Duodenal mucosa (tissue), 2 donors: Measurements from ENCODE around the gene MACROD2.

ENCODE experiments used
- H3K27ac ChIP-seq: one replicate; pipeline ENCODE4 v1.7.0; 2013; ENCODE audit warnings: low read depth, low read length
- H3K27me3 ChIP-seq, 2 donors: one replicate each; pipeline ENCODE4 v1.7.0; 2013; ENCODE audit warnings: low read length in 2 of 2, control low read depth in 1 of 2; ENCODE audit not compliant: insufficient read depth in 2 of 2, control insufficient read depth in 1 of 2
- H3K36me3 ChIP-seq, 2 donors: one replicate each; pipeline ENCODE4 v1.7.0; 2013; ENCODE audit warnings: low read length in 2 of 2, control low read depth in 1 of 2; ENCODE audit not compliant: insufficient read depth in 2 of 2, control insufficient read depth in 1 of 2
- H3K4me1 ChIP-seq, 2 donors: one replicate each; pipeline ENCODE4 v1.7.0; 2013; ENCODE audit warnings: low read length in 2 of 2, control low read depth in 1 of 2; ENCODE audit not compliant: insufficient read depth in 2 of 2, control insufficient read depth in 1 of 2
- H3K4me3 ChIP-seq, 2 donors: one replicate each; pipeline ENCODE4 v1.7.0; 2013; ENCODE audit warnings: low read length in 2 of 2, low read depth in 1 of 2
- H3K9ac ChIP-seq, 2 donors: one replicate each; pipeline ENCODE4 v1.7.0; 2013; ENCODE audit warnings: low read length in 2 of 2, low read depth in 1 of 2
- H3K9me3 ChIP-seq, 2 donors: one replicate each; pipeline ENCODE4 v1.7.0; 2013; ENCODE audit warnings: low read length in 2 of 2, control low read depth in 1 of 2; ENCODE audit not compliant: control insufficient read depth in 1 of 2

MACROD2 gene

DNA sequence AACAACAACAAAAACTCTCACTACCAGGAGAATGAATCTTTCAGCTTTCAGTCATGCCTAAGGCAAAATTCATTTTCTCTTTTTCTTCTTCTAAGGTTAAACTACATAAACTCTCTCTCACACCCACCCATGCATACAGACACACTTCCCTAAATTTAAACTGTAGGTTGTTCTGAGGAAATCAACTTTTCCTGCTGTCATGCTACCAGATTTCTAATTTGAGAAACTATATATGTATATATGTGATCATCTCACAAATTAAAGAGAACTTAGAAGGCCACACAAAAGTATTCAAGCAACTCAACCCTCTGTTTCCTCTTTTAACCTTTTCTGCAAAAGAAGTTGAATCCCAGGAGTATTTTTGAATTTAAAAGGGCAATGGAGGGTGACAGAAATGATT lies 2045.4 kb downstream of the MACROD2 start:
- Histone ChIP-seq H3K27me3 (no peaks in the 10 kb centered on the region), H3K4me1 (no peaks in the 10 kb centered on the region), H3K27ac (no peak overlapping the region), H3K36me3 (no peaks in the 10 kb centered on the region), H3K9me3 (no peaks in the 10 kb centered on the region), H3K4me3 (no peak overlapping the region), H3K9ac (no peak overlapping the region)

DNA sequence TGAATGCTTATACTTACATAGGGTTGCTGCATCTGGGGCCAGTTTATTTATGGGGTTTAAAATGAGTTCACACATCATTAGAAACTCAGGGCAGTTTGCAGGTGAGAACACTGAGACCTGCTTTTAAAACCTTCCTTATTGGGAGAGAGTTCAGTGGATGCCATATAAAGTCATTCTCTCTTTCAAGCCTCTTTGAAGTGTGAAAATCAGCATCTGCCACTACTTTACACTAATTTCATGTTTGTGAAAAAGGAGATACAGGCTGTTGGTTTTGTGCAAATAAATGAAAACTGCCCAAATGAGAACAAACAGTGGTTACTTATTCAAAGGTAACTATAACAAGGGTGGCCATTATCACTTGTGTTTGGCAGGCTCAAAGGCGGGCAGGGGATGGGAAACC lies 2047.4 kb downstream of the MACROD2 start:
- no peak overlapping the region for H3K27ac ChIP-seq
- H3K4me1 ChIP-seq: no peaks in the 10 kb centered on the region
- no peak overlapping the region for H3K4me3 ChIP-seq

DNA sequence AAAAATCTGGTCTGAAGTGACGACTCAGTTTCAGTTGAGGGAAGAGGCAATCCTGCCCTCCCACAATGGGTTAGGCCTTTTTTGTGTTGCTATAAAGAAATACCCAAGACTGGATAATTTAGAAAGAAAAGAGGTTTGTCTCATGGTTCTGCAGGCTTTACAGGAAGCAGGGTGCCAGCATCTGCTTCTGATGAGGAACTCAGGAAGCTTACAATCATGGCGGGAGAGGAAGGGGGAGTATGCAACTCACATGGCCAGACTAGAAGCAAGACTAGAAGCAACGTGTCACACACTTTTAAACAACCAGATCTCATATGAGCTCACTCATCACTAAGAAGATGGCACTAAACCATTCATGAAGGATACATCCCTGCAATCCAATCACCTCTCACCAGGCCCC lies 2048.6 kb downstream of the MACROD2 start:
- no peak overlapping the region for H3K27ac ChIP-seq
- no peak overlapping the region for H3K4me3 ChIP-seq
- no peaks in the 10 kb centered on the region for H3K4me1 ChIP-seq
- no peaks in the 10 kb centered on the region for H3K36me3 ChIP-seq
- no peaks in the 10 kb centered on the region for H3K27me3 ChIP-seq
- no peaks in the 10 kb centered on the region for H3K9me3 ChIP-seq
- H3K9ac ChIP-seq: no peak overlapping the region

More for the DNA sequence above, 2047.4 kb downstream of the MACROD2 start:
- Histone ChIP-seq H3K9me3 (no peaks in the 10 kb centered on the region), H3K9ac (no peak overlapping the region), H3K36me3 (no peaks in the 10 kb centered on the region), H3K27me3 (no peaks in the 10 kb centered on the region)

DNA sequence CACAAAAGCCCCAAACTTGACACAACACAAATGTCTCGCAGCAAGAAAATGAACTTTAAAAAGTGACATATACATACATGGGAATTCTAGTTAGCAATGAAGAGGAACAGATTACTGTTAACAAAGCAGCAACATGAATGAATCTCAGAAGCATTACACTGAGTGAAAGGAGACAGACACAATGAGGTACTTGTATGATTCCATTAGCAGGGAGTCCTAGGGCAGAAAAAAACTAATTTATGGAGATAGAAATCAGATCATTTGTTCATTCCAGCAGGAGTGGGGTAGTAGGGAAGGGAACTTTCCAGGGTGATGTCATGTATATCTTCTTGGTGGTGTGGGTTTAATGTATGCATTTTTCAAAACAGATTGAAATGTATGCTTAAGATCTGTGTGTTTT lies 2053.6 kb downstream of the MACROD2 start:
- no peaks in the 10 kb centered on the region for H3K9me3 ChIP-seq
- no peaks in the 10 kb centered on the region for H3K36me3 ChIP-seq
- H3K27ac ChIP-seq: no peak overlapping the region
- H3K4me3 ChIP-seq: no peak overlapping the region
- H3K9ac ChIP-seq: no peak overlapping the region
- H3K4me1 ChIP-seq: no peaks in the 10 kb centered on the region
- no peaks in the 10 kb centered on the region for H3K27me3 ChIP-seq

DNA sequence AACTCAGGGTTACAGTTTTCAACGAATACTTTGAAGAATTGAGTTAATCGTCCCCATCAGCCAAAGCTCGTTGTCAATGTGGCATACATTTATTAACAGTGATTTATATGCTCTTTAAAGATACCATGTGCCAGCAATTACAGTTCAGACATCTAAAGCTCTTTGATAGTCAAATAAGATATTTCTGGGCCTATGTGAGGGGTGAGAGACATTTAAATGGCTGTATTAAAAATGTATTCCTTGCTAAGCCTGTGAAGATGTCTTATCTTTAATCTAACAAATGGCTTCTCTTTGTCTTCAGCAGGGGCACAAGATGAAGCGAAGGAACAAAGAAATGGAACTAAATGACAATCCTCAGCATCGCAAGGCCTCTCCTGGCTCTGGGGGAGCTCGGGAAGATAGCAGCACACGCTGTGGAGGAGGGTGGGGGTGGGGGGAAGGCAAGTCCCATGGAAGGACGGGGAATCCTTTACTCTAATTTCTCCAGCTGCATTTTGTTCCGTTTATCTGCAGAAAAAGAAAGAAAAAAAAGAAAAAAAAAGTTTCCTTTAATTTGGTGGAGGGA lies 2054.3 kb downstream of the MACROD2 start:
- Histone ChIP-seq H3K9me3 (no peaks in the 10 kb centered on the region), H3K36me3 (no peaks in the 10 kb centered on the region), H3K27ac (no peak overlapping the region), H3K9ac (no peak overlapping the region), H3K4me3 (no peak overlapping the region), H3K27me3 (no peaks in the 10 kb centered on the region), H3K4me1 (no peaks in the 10 kb centered on the region)

DNA sequence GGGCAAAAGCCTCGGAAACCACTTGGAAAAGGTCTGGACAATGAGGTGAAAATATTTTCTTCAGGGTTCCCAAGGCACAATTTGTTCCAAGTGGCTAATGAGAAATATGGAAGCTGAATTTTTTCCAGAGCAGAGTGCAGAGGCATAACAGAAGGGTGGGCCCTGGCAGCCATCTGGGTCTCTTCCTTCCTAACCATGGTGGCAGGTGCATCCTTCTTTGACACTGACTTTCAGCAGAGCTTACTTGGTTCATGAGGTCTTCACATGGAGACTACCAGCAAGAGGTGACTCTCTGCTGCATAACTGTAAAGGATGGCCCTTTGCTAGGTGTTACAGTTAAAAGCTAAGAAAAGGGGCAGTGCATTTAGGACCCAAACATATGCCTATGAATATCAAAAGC lies 2055.1 kb downstream of the MACROD2 start:
- no peaks in the 10 kb centered on the region for H3K4me1 ChIP-seq
- no peak overlapping the region for H3K4me3 ChIP-seq
- no peaks in the 10 kb centered on the region for H3K27me3 ChIP-seq
- no peaks in the 10 kb centered on the region for H3K36me3 ChIP-seq
- no peak overlapping the region for H3K27ac ChIP-seq
- H3K9ac ChIP-seq: no peak overlapping the region
- no peaks in the 10 kb centered on the region for H3K9me3 ChIP-seq

DNA sequence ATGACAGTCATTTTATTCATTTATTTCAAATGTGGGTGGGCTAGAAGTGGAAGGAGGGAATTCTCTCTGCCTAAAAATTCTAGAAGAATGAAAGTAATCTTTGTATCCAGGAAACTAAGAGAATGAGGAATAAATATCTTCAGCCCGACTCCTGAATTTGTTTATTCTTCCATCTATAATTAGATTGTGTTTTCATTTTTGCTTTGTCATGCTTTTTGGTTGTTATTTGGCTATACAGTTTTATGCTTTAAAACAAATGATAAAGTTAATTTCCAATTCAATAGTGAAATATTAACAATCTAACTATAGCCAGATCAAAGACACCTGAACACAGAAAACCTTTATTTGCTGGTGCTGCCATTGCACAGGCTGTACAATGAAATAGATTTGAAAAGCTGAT lies 2056.7 kb downstream of the MACROD2 start:
- Histone ChIP-seq H3K4me1 (no peaks in the 10 kb centered on the region), H3K9me3 (no peaks in the 10 kb centered on the region), H3K9ac (no peak overlapping the region), H3K27me3 (no peaks in the 10 kb centered on the region), H3K4me3 (no peak overlapping the region), H3K27ac (no peak overlapping the region), H3K36me3 (no peaks in the 10 kb centered on the region)

DNA sequence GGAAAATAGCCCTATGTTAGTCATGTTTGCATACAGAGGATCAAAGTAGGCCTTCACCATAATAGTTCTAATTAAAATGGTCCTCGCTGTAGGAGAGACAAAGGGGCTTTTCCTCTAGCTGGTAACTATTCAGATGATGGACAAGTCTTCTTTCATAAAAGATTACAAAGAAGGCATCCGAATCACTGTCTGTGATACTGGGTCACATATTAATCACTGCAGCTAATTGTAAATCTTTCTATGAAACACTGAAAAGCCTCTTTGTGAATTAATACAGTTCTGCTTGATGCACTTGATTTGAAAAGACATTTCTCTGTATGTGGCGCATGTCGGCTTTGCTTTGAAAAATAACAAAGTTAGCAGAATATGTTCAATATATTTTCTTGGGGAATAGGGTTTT lies 2057.1 kb downstream of the MACROD2 start:
- H3K27ac ChIP-seq: no peak overlapping the region
- no peaks in the 10 kb centered on the region for H3K27me3 ChIP-seq
- H3K4me1 ChIP-seq: no peaks in the 10 kb centered on the region
- no peaks in the 10 kb centered on the region for H3K36me3 ChIP-seq
- no peak overlapping the region for H3K4me3 ChIP-seq
- no peak overlapping the region for H3K9ac ChIP-seq
- no peaks in the 10 kb centered on the region for H3K9me3 ChIP-seq

DNA sequence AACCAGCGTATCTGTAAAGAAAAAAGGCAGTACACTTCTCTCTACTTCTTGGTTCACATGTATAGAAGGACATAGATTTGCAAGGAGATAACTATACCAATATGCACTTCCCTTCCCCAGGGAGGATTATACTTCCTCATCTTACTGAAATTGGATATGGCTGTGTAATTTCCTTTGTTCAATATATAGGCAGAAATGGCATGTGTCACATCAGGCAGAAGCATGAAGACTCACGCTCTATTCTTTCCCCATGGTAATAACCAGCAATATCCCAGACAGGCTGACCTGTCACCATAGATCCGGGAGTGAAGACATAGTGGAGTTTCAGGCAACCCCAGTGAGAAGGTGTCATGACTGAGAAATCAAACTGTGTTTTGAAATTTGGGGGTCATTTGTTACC lies 2059.7 kb downstream of the MACROD2 start:
- no peak overlapping the region for H3K9ac ChIP-seq
- H3K9me3 ChIP-seq: no peaks in the 10 kb centered on the region
- H3K27ac ChIP-seq: no peak overlapping the region
- H3K36me3 ChIP-seq: no peaks in the 10 kb centered on the region
- no peak overlapping the region for H3K4me3 ChIP-seq
- no peaks in the 10 kb centered on the region for H3K27me3 ChIP-seq
- H3K4me1 ChIP-seq: no peaks in the 10 kb centered on the region

DNA sequence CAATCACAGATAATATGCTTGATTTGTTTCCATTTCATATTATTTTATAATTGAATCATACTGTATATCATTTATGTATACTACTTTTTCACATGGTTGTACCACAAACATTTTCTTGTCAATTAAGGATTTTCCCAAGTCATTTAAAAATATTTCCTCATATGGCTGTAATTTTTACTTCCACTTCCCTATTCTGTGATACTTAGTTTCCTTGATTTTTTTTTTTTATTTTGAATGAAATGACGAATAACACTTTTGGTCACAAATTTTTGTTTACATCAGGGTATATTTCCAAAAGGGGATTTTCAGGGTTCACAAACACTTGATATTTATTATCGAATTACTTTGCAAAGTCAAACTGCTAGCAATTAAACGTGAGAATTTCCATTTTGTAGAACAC lies 2062.3 kb downstream of the MACROD2 start:
- no peak overlapping the region for H3K4me3 ChIP-seq
- no peak overlapping the region for H3K27ac ChIP-seq
- H3K4me1 ChIP-seq: no peaks in the 10 kb centered on the region
- no peak overlapping the region for H3K9ac ChIP-seq
- no peaks in the 10 kb centered on the region for H3K36me3 ChIP-seq
- no peaks in the 10 kb centered on the region for H3K9me3 ChIP-seq
- H3K27me3 ChIP-seq: no peaks in the 10 kb centered on the region

DNA sequence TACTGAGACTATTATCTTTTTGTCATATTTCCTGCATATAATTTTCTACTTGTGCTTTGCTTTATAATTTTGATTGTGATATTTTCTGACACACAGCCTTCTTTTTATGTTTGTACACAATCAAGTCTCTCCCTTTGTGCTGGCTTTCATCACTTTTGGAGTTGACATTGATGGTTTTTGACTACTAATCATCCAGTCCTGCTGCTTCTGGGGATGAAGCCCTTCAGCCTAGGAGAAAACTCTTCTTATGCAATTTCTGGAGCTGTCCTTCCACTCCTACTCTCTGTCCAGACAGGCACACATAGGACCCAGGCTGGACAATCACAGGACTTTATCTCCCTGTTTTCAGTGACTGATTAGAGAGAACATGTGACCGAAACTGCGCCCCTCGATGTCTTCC lies 2063.0 kb downstream of the MACROD2 start:
- H3K27ac ChIP-seq: no peak overlapping the region
- H3K27me3 ChIP-seq: no peaks in the 10 kb centered on the region
- H3K9me3 ChIP-seq: no peaks in the 10 kb centered on the region
- no peaks in the 10 kb centered on the region for H3K36me3 ChIP-seq
- H3K4me1 ChIP-seq: no peaks in the 10 kb centered on the region
- no peak overlapping the region for H3K9ac ChIP-seq
- H3K4me3 ChIP-seq: no peak overlapping the region
